HepG2 (cell line): ENCODE data around the gene UCN. TPM values are rescaled to one million over a fixed set of nuclear protein-coding genes. Genes with fewer than 3 reads are reported as not detected.

Source experiments
- ATF2 ChIP-seq: sonication (generic); formaldehyde crosslinking; IDR thresholded peaks from 2 replicates; pipeline ENCODE4 v1.4.0; 2020; ENCODE audit warnings: missing genetic modification reagents
- BRCA1 ChIP-seq: sonication (generic); formaldehyde crosslinking; IDR thresholded peaks from 2 replicates; pipeline ENCODE4 v1.4.0; 2020; ENCODE audit warnings: missing genetic modification reagents
- CTCF ChIP-seq: sonication (generic); formaldehyde crosslinking; IDR thresholded peaks from 2 replicates; pipeline ENCODE4 v1.5.0; 2020; ENCODE audit warnings: mild to moderate bottlenecking, missing genetic modification reagents, moderate library complexity
- E2F1 ChIP-seq: sonication (generic); formaldehyde crosslinking; IDR thresholded peaks from 2 replicates; pipeline ENCODE4 v1.5.0; 2020; ENCODE audit warnings: missing genetic modification reagents
- FOXC1 ChIP-seq: sonication (generic); formaldehyde crosslinking; IDR thresholded peaks from 2 replicates; pipeline ENCODE4 v1.8.0; 2022; ENCODE audit warnings: mild to moderate bottlenecking, missing genetic modification reagents, borderline replicate concordance
- GATA4 ChIP-seq: sonication (generic); IDR thresholded peaks from 2 replicates; pipeline ENCODE4 v1.6.1; 2016; ENCODE audit warnings: antibody characterized with exemption, low read depth, borderline replicate concordance
- HMGXB4 ChIP-seq, 2 experiments: sonication (generic) in 1 of 2; formaldehyde crosslinking in 1 of 2; IDR thresholded peaks; 2 replicates each; pipeline versions ENCODE4 v1.4.0 to v1.6.1; 2018 to 2020; ENCODE audit warnings: missing genetic modification reagents in 2 of 2, borderline replicate concordance in 1 of 2, low read depth in 1 of 2, mild to moderate bottlenecking in 1 of 2, missing biosample characterization in 1 of 2
- KDM2A ChIP-seq: sonication (generic); formaldehyde crosslinking; IDR thresholded peaks from 2 replicates; pipeline ENCODE4 v1.4.0; 2020; ENCODE audit warnings: low read depth, missing genetic modification reagents, borderline replicate concordance
- KDM5B ChIP-seq: sonication (generic); formaldehyde crosslinking; IDR thresholded peaks from 2 replicates; pipeline ENCODE4 v1.4.0; 2020; ENCODE audit warnings: missing genetic modification reagents, mild to moderate bottlenecking, borderline replicate concordance
- MTF2 ChIP-seq: sonication (generic); formaldehyde crosslinking; IDR thresholded peaks from 2 replicates; pipeline ENCODE4 v1.5.0; 2020; ENCODE audit warnings: missing genetic modification reagents, borderline replicate concordance
- NFATC3 ChIP-seq: sonication (generic); formaldehyde crosslinking; IDR thresholded peaks from 2 replicates; pipeline ENCODE4 v1.5.1; 2020; ENCODE audit warnings: mild to moderate bottlenecking, missing genetic modification reagents
- PAXIP1 ChIP-seq: sonication (generic); formaldehyde crosslinking; conservative IDR thresholded peaks from 2 replicates; pipeline ENCODE4 v1.4.0; 2020; ENCODE audit warnings: mild to moderate bottlenecking, missing genetic modification reagents, moderate library complexity
- STAG1 ChIP-seq: sonication (generic); formaldehyde crosslinking; IDR thresholded peaks from 2 replicates; pipeline ENCODE4 v1.4.0; 2020; ENCODE audit warnings: missing genetic modification reagents
- TEAD3 ChIP-seq: optimal IDR thresholded peaks from 2 replicates; pipeline ENCODE3; 2016; ENCODE audit warnings: borderline replicate concordance
- THAP11 ChIP-seq: IDR thresholded peaks from 2 replicates; pipeline ENCODE4 v1.6.1; 2016; ENCODE audit warnings: missing biosample characterization, missing genetic modification reagents
- ZNF10 ChIP-seq: sonication (generic); formaldehyde crosslinking; IDR thresholded peaks from 2 replicates; pipeline ENCODE4 v1.4.0; 2020; ENCODE audit warnings: mild to moderate bottlenecking, low read depth, missing genetic modification reagents, borderline replicate concordance
- ZNF274 ChIP-seq: sonication (generic); formaldehyde crosslinking; IDR thresholded peaks from 2 replicates; pipeline ENCODE4 v1.5.1; 2020; ENCODE audit warnings: mild to moderate bottlenecking, missing genetic modification reagents
- ZNF768 ChIP-seq: sonication (generic); formaldehyde crosslinking; IDR thresholded peaks from 2 replicates; pipeline ENCODE4 v1.4.0; 2020; ENCODE audit warnings: missing genetic modification reagents
- ZSCAN31 ChIP-seq: sonication (generic); formaldehyde crosslinking; IDR thresholded peaks from 2 replicates; pipeline ENCODE4 v1.5.0; 2020; ENCODE audit warnings: low read depth, mild to moderate bottlenecking, missing genetic modification reagents
- polyA plus RNA-seq, 8 experiments: library from polyadenylated mRNA; depleted of rRNA in 3 of 8; stranded (reverse) in 7 of 8; unstranded in 1 of 8; fragments of >200 nt; fragmentation: Illumina TruSeq in 4 of 8; extraction: Trizol in 4 of 8; gene quantifications; 2 replicates each; pipeline versions ENCODE4 v1.2.1 to v1.2.3, GENCODE V29; 2011 to 2016; ENCODE audit warnings: low read depth in 4 of 8, missing spikeins in 1 of 8, mixed read lengths in 1 of 8; ENCODE audit not compliant: insufficient read depth in 1 of 8
- total RNA-seq, 5 experiments: library from RNA; depleted of rRNA; stranded (reverse); fragments of >200 nt; fragmentation: Illumina TruSeq; extraction: Trizol; gene quantifications; 2 replicates each; pipeline ENCODE4 v1.2.3, GENCODE V29; 2016; ENCODE audit warnings: low read depth in 1 of 5

The UCN gene
- total and polyA plus RNA-seq, 2 of the 13 experiments (the other 11 are each of a cell fraction or from before 2014, with no cell fraction given) = 1.2 to 2.3 TPM

- TF ChIP-seq ZNF10 (CRISPR knock-in tag) = no peak
- peak; percentile 17; the same call in 1 of the 2 replicates for TF ChIP-seq ATF2 (CRISPR knock-in tag)
- peak; percentile 78 for TF ChIP-seq CTCF (CRISPR knock-in tag)
- TF ChIP-seq FOXC1 (CRISPR knock-in tag) = 0 out of 2 replicates have a peak, but pooled peaks have one; percentile 39
- peak; percentile 33; the same call in 1 of the 2 replicates for TF ChIP-seq THAP11 (CRISPR knock-in tag)
- no peak for TF ChIP-seq GATA4
- TF ChIP-seq TEAD3 (CRISPR knock-in tag) = peak; percentile 28
- TF ChIP-seq ZNF274 = peak; percentile 64; the same call in 1 of the 2 replicates
- TF ChIP-seq KDM2A (CRISPR knock-in tag) = 0 out of 2 replicates have a peak, but pooled peaks have one; percentile 23
- TF ChIP-seq ZNF768 (CRISPR knock-in tag) = 0 out of 2 replicates have a peak, but pooled peaks have one; percentile 16
- TF ChIP-seq MTF2 (CRISPR knock-in tag) = no peak
- TF ChIP-seq PAXIP1 (CRISPR knock-in tag) = no peak
- peak; percentile 44; the same call in 1 of the 2 replicates for TF ChIP-seq ZSCAN31 (CRISPR knock-in tag)
- TF ChIP-seq NFATC3 (CRISPR knock-in tag) = 0 out of 2 replicates have a peak, but pooled peaks have one; percentile 10
- TF ChIP-seq KDM5B (CRISPR knock-in tag) = 0 out of 2 replicates have a peak, but pooled peaks have one; percentile 28
- peak; percentile 70 for TF ChIP-seq STAG1 (CRISPR knock-in tag)
- no peak for TF ChIP-seq BRCA1 (CRISPR knock-in tag)
- no peak for TF ChIP-seq E2F1
- 0 out of 4 replicates have a peak, but pooled peaks of 1 of the 2 experiments have one; percentile 49 for TF ChIP-seq HMGXB4 (CRISPR knock-in tag; IDR thresholded peaks at IDR 0.05; ENCODE audit: borderline replicate concordance in 1 of 2, low read depth in 1 of 2)
Measured at GRCh38 chr2:27291865-27292264, 16.4 kb downstream of the UCN start (continued).
